Erythroblast (primary cell): Measurements from ENCODE around the gene HERC3.

Source experiments
- GATA1 ChIP-seq: IDR thresholded peaks from 2 replicates; pipeline ENCODE4 v1.6.1; 2011; ENCODE audit warnings: low read depth, mild to moderate bottlenecking, control low read depth, low read length, moderate library complexity
- POLR2A ChIP-seq: IDR thresholded peaks from 2 replicates; pipeline ENCODE4 v1.6.1; 2011; ENCODE audit warnings: mild to moderate bottlenecking, low read length

- TF ChIP-seq POLR2A = no peak
- no peak for TF ChIP-seq GATA1
Observed at GRCh38 chr4:88597970-88598660, 5.8 kb downstream of the HERC3 start.
